Measurements from ENCODE around the gene NUP214.
A peak's percentile ranks its signal among the peaks of the same experiment; 100 is the strongest.
"Not testable (repeated sequence)": the region's sequence is repeated elsewhere in the genome, so short reads cannot be mapped to it uniquely, and the experiment has no call there.

The NUP214 gene

GRCh38 chr9:131236761-131237160 is 111.4 kb downstream of the NUP214 start:
- TF ChIP-seq CTCF (IDR thresholded peaks at IDR 0.05; ENCODE audit: insufficient read depth, low read depth, low read length, missing control alignments), result no peak
- H3K4me3 ChIP-seq (ENCODE audit: low read length), result no peak overlapping the region
- no peak for DNase-seq (ENCODE audit: low read depth)

- H3K4me3 ChIP-seq (ENCODE audit: low read length), result no peak overlapping the region
- DNase-seq (ENCODE audit: low read depth), result no peak
- no peak for TF ChIP-seq CTCF (IDR thresholded peaks at IDR 0.05; ENCODE audit: insufficient read depth, low read depth, low read length, missing control alignments)
Observed at GRCh38 chr9:131237291-131237690, 111.9 kb downstream of the NUP214 start.

GRCh38 chr9:131237931-131238401 is 112.6 kb downstream of the NUP214 start:
- TF ChIP-seq CTCF (IDR thresholded peaks at IDR 0.05; ENCODE audit: insufficient read depth, low read depth, low read length, missing control alignments), result no peak
- DNase-seq (ENCODE audit: low read depth), result peak; percentile 60
- no peak overlapping the region for H3K4me3 ChIP-seq (ENCODE audit: low read length)

- DNase-seq (ENCODE audit: low read depth), result no peak
- TF ChIP-seq CTCF (IDR thresholded peaks at IDR 0.05; ENCODE audit: insufficient read depth, low read depth, low read length, missing control alignments), result no peak
- no peak overlapping the region for H3K4me3 ChIP-seq (ENCODE audit: low read length)
Observed at GRCh38 chr9:131238402-131239021, 113.1 kb downstream of the NUP214 start.

GRCh38 chr9:131239161-131239975 is 114.0 kb downstream of the NUP214 start:
- H3K4me3 ChIP-seq (ENCODE audit: low read length), result no peak overlapping the region
- no peak for TF ChIP-seq CTCF (IDR thresholded peaks at IDR 0.05; ENCODE audit: insufficient read depth, low read depth, low read length, missing control alignments)
- DNase-seq (ENCODE audit: low read depth), result no peak

- no peak for DNase-seq (ENCODE audit: low read depth)
- TF ChIP-seq CTCF (IDR thresholded peaks at IDR 0.05; ENCODE audit: insufficient read depth, low read depth, low read length, missing control alignments), result no peak
- H3K4me3 ChIP-seq (ENCODE audit: low read length), result no peak overlapping the region
Observed at GRCh38 chr9:131240047-131240921, 114.9 kb downstream of the NUP214 start.

GRCh38 chr9:131244331-131244730 is 118.9 kb downstream of the NUP214 start:
- H3K4me3 ChIP-seq (ENCODE audit: low read length); DNase-seq (ENCODE audit: low read depth): not testable (repeated sequence)
